ENCODE results near the gene PNPLA7. TPM values are rescaled to one million over a fixed set of nuclear protein-coding genes. Genes with fewer than 3 reads are reported as not detected.
"Not testable (repeated sequence)": the region's sequence is repeated elsewhere in the genome, so short reads cannot be mapped to it uniquely, and the experiment has no call there.

Gene PNPLA7
- total RNA-seq, 2 experiments from 2014 or later: 4.5 to 5.0 TPM

DNA sequence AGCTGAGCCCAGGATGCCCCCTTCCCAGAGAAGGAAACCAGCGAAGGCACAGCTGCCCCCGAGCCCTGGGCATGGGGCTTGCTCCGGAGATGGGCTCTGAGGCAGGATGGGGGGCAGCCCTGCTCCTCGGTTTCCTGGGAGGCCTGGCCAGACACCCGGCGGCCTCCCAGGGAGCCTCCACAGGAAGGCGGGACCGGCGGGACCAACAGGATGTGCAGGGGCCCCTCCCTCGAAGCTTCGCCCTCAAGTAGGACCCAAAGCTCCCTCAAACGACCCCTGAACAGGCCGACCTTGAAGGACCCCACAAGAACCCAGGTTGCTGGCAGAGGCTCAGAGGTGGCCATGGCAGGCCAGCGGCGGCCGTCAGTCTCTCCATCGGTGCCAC lies 138.9 kb downstream of the PNPLA7 start:
- no peak for DNase-seq
- POLR2A ChIA-PET: interaction anchor here (0.8 kb wide), 1 partner anchor 12 kb away, joined by 3 read pairs; the partner anchor contains the start of genes EXD3 and NOXA1
- Mint-ChIP-seq H3K36me3 (ENCODE audit: low read depth) (no peaks in the 10 kb centered on the region), H3K4me1 (peaks cover 23% of the 10 kb centered on the region), H3K27me3 (no peaks in the 10 kb centered on the region), H3K9me3 (no peaks in the 10 kb centered on the region), H3K27ac (no peak overlapping the region), H3K4me3 (peak overlapping the region; percentile 24)
- CTCF ChIA-PET: interaction anchor here (0.8 kb wide), 1 partner anchor 12 kb away, joined by 3 read pairs; the partner anchor contains the start of genes EXD3 and NOXA1

DNA sequence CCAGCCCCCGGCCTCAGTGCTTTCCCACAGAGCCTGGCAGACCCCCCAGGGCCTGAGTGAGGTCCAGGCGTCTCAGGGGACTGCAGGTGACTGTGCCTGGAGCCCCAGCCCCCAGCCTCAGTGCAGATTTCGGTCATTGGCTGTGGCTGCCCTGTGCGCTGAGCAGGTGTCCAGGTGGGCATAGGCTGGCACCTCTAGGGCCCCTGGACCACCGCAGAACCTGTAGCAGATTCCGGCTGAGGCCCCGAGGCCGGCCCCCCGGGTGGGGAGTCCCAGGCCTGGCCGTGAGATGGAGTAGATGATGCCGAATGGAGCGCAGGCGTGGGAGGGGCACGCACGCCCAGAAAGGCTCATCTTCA lies 139.3 kb downstream of the PNPLA7 start:
- POLR2A ChIA-PET: interaction anchor here (0.8 kb wide), 1 partner anchor 12 kb away, joined by 3 read pairs; the partner anchor contains the start of genes EXD3 and NOXA1
- peaks cover 25% of the 10 kb centered on the region for H3K4me1 Mint-ChIP-seq
- H3K27ac Mint-ChIP-seq: no peak overlapping the region

DNA sequence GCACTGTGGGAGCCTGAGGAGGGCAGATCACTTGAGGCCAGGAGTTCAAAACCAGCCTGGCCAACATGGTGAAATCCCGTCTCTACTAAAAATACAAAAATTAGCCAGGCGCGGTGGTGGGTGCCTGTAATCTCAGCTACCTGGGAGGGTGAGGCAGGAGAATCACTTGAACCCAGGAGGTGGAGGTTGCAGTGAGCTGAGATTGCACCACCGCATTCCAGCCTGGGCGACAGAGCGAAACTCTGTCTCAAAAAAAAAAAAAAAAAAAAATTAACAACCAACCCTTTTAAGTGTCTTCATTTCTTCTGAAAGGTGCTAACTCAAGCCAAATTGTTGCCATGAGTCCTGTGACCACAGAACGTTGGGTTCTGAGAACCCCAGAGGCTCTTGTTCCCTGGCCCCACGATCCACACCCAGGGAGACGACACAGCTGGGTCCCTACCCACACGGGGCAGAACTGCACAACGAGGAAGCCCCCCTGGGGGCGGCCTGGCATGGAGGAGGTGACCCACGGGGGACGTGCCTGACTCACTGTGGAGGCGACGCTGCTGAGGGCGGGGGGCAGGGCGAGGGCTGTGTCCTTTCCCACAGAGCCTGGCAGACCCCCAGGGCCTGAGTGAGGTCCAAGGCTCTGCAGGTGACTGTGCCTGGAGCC lies 139.8 kb downstream of the PNPLA7 start:
- H3K4me3 Mint-ChIP-seq; POLR2A ChIA-PET; H3K9me3 Mint-ChIP-seq; H3K27ac Mint-ChIP-seq; H3K36me3 Mint-ChIP-seq (ENCODE audit: low read depth); DNase-seq; H3K27me3 Mint-ChIP-seq: not testable (repeated sequence)
- CTCF ChIA-PET: interaction anchor here (1.4 kb wide), 1 partner anchor 108 kb away, joined by 4 read pairs; the partner anchor contains the start of gene NRARP
- H3K4me1 Mint-ChIP-seq: peaks cover 27% of the 10 kb centered on the region

More for the DNA sequence above, 139.3 kb downstream of the PNPLA7 start:
- H3K27me3 Mint-ChIP-seq: no peaks in the 10 kb centered on the region
- H3K4me3 Mint-ChIP-seq: no peak overlapping the region
- no peak for DNase-seq
- H3K36me3 Mint-ChIP-seq (ENCODE audit: low read depth): no peaks in the 10 kb centered on the region
- H3K9me3 Mint-ChIP-seq: no peaks in the 10 kb centered on the region
- CTCF ChIA-PET: interaction anchor here (0.8 to 1.4 kb wide), 2 partner anchors 12 to 109 kb away, joined by 3 to 4 read pairs; partner anchors contain the start of genes EXD3, NOXA1 and NRARP

Other genes with a start within 250 kb of the PNPLA7 start
- under 1 TPM; 0.71 to 0.75 TPM for gene NRARP, start 248.1 kb downstream of the PNPLA7 start, total RNA-seq
- 10 to 100 TPM; 17.9 to 18.1 TPM for gene EXD3, start 127.2 kb downstream of the PNPLA7 start, total RNA-seq
- gene NOXA1, start 127.0 kb downstream of the PNPLA7 start, total RNA-seq: under 1 TPM; 0.50 to 0.73 TPM
- not detected for gene ENTPD8, start 109.0 kb downstream of the PNPLA7 start, total RNA-seq
- 10 to 100 TPM; 29.0 to 31.9 TPM for gene NSMF, start 91.1 kb downstream of the PNPLA7 start, total RNA-seq
- 10 to 100 TPM; 51.6 to 52.6 TPM for gene MRPL41, start 1.5 kb upstream of the PNPLA7 start, total RNA-seq
- 10 to 100 TPM; 31.9 to 34.2 TPM for gene DPH7, start 28.5 kb upstream of the PNPLA7 start, total RNA-seq
- gene ZMYND19, start 40.1 kb upstream of the PNPLA7 start, total RNA-seq: 10 to 100 TPM; 24.0 to 25.4 TPM
- gene ARRDC1, start 55.3 kb upstream of the PNPLA7 start, total RNA-seq: 10 to 100 TPM; 49.8 to 55.9 TPM
- gene EHMT1, start 68.6 kb upstream of the PNPLA7 start, total RNA-seq: 10 to 100 TPM; 87.1 to 91.4 TPM

All from activated CD4-positive, alpha-beta memory T cell treated with anti-CD3 and anti-CD28 coated beads, Interleukin-2, amount 10 ng/mL, durations not matched to agents 7 days and 5 days (primary cell).